Activated T-cell treated with anti-CD3 and anti-CD28 coated beads, Interleukin-2, amount 50 U/mL, for 4 hours (primary cell): ENCODE results near the gene FOSL1. TPM values are rescaled to one million over a fixed set of nuclear protein-coding genes. Genes with fewer than 3 reads are reported as not detected.

Experiments
- ATAC-seq, 2 donors: fragments of 200-7000 bp; cut with Tn5 transposase; one replicate each; pipeline ENCODE4 v1.10.0; 2021
- DNase-seq: peaks from one replicate; pipeline ENCODE4 v3.0.0-alpha.2; 2020
- H3K27me3 Mint-ChIP-seq: one replicate; pipeline ENCODE4 v1.8.0; 2021; ENCODE audit warnings: low read depth, mixed read lengths
- H3K36me3 Mint-ChIP-seq: one replicate; pipeline ENCODE4 v1.8.0; 2022; ENCODE audit warnings: mixed read lengths; ENCODE audit not compliant: insufficient read depth
- H3K4me1 Mint-ChIP-seq: one replicate; pipeline ENCODE4 v1.8.0; 2021; ENCODE audit warnings: low read depth, mixed read lengths
- H3K4me3 Mint-ChIP-seq: one replicate; pipeline ENCODE4 v1.8.0; 2021; ENCODE audit warnings: mild to moderate bottlenecking, moderate library complexity, mixed read lengths
- H3K9me3 Mint-ChIP-seq: one replicate; pipeline ENCODE4 v1.8.0; 2021; ENCODE audit warnings: mixed read lengths
- total RNA-seq, 3 donors: library from RNA; stranded (reverse); gene quantifications; one replicate each; pipeline ENCODE4 v1.2.1, GENCODE V29; 2021

FOSL1 gene
- total RNA-seq, 3 donors from 2014 or later: 75.6 to 77.2 (median 76.9) TPM

DNA sequence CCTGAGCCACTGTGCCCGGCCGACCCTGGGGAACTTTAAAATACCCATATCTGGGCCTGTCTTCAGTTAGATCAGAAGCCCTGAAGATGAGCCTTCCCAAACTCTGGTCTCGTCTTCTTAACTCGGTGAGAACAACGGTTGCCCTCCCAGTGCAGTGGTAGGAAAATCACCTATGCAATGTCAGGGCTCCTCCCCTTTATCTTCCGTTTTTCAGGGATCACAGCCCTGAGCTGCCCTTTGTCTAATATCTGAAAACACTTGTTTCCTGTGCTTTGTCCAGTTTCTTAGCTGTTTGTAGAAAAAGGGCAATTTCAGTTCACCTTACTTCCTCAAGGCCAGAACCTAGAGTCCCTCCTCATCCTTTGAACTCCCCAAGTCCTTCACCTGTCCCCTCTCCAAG is 28.5 kb upstream of the FOSL1 start:
- DNase-seq (no peak), ATAC-seq (no peak)
- H3K27me3 Mint-ChIP-seq: no peaks in the 10 kb centered on the region
- H3K9me3 Mint-ChIP-seq: no peaks in the 10 kb centered on the region
- H3K4me1 Mint-ChIP-seq: peaks cover 33% of the 10 kb centered on the region
- peak overlapping the region; percentile 49 for H3K4me3 Mint-ChIP-seq
- H3K36me3 Mint-ChIP-seq: no peaks in the 10 kb centered on the region

DNA sequence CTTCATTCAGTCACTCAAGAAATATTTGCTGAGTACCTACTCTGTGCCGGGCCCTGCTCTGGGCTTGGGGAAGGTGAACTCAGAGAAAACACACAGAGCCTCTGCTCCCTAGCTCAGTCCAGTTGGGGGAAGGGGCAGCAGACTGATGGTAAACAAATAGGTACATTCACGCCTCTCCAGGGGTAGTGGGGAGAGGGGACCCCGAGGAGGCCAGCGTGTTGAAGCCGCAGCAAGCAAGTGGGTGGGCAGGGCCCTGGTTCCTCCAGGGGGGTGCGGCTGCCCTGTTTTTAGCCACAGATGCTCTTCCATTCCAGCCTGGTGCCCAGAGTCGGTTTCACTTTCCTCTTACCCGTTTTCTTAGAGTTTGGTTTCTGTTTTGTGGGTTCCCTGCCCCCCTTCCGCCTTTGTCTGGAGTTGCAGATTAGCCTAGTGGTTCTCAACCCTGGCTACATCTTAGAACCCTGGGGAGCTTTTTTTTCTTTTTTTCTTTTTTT is 27.8 kb upstream of the FOSL1 start:
- DNase-seq (peak; percentile 67), ATAC-seq (peak; percentile 93)
- H3K4me3 Mint-ChIP-seq: peak overlapping the region; percentile 49
- H3K27me3 Mint-ChIP-seq: no peaks in the 10 kb centered on the region
- peaks cover 33% of the 10 kb centered on the region for H3K4me1 Mint-ChIP-seq
- H3K36me3 Mint-ChIP-seq: peaks cover 2% of the 10 kb centered on the region
- no peaks in the 10 kb centered on the region for H3K9me3 Mint-ChIP-seq

DNA sequence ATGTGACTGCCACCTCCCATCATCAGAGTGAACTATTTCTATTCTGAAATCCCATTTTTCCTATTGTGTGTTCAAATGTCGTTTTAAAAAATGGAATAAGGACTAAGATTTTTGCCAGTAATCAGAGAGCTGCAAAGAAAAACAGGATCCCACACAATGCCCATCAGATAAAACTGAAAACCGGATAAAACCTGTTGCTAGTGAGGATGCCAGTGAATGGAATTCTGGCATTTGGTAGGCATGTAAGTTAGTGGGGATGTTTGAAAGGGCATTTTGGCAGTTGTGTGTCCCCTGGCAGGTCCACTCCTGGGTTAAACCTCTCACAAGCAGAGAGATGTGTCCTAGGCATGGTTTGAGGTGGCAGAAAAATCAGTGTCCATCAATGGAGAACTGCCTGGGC is 25.2 kb upstream of the FOSL1 start:
- no peaks in the 10 kb centered on the region for H3K9me3 Mint-ChIP-seq
- no peak for ATAC-seq
- H3K4me1 Mint-ChIP-seq: peaks cover 39% of the 10 kb centered on the region
- H3K36me3 Mint-ChIP-seq: peaks cover 8% of the 10 kb centered on the region
- DNase-seq: no peak
- H3K27me3 Mint-ChIP-seq: no peaks in the 10 kb centered on the region
- H3K4me3 Mint-ChIP-seq: no peak overlapping the region

DNA sequence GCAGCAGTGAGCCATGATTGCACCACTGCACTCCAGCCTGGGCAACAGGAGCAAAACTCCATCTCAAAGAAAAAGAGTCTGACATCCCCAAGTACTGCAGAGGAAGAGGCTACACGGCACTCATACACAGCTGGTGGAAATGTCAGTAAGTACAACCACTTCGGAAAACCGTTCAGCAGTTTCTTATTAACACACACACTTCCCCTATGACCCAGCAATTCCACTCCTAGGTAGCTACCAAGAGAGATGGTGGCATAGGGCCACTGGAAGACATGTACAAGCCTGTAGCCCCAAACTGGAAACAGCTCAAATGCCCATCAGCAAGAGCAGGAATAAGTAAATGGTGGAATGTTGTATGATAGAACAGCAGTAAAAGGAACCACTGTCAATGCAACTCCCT is 22.4 kb upstream of the FOSL1 start:
- Mint-ChIP-seq H3K4me1 (peaks cover 31% of the 10 kb centered on the region), H3K4me3 (peak overlapping the region; percentile 19), H3K9me3 (no peaks in the 10 kb centered on the region), H3K36me3 (peaks cover 8% of the 10 kb centered on the region), H3K27me3 (no peaks in the 10 kb centered on the region)
- DNase-seq (no peak), ATAC-seq (no peak)

DNA sequence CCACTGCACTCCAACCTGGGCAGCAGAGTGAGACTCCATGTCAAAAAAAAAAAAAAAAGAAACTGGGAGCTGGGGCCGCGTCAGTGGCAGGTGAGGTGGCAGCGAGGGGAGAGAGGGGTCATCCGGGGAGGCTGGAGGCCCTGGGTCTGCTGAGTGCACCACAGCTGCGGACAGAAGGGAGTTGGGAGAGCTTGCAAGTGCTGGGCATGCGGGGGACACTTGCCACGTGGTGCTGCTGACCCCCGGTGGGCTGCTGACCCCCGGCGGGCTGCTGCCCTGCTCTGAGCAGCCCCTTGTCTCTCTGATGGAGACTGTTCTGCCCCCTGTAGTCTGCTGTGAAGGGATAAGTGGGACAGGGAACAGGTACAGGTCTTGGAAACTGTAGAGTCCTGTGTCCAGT is 21.7 kb upstream of the FOSL1 start:
- DNase-seq (no peak), ATAC-seq (no peak)
- H3K36me3 Mint-ChIP-seq: peaks cover 8% of the 10 kb centered on the region
- peak overlapping the region; percentile 7 for H3K4me3 Mint-ChIP-seq
- no peaks in the 10 kb centered on the region for H3K27me3 Mint-ChIP-seq
- H3K9me3 Mint-ChIP-seq: no peaks in the 10 kb centered on the region
- H3K4me1 Mint-ChIP-seq: peaks cover 30% of the 10 kb centered on the region

DNA sequence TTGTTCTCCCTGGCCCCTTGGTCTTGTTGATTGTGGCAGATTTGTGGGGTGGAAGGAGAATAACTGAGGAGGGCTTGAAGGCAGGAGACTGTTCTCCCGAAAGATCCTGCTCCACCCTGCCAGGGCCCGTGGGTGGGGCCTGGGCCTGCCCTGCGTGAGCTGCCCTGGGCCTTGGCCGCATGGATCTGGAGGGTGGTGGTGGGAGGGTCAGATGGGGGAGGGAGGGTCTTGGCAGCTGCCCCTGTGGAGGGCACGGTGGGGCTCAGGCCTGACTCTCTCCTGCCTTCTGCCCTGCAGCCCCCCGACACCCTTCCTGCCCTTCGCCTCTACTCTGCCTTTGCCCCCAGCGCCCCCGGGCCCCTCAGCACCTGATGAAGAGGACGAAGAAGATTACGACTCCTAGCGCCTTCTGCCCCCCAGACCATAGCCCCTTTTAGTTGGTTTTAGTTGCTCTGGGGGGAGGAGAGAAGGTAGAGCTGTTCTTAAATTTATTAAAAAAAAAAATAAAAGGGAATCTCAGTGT is 20.9 kb upstream of the FOSL1 start:
- Mint-ChIP-seq H3K4me1 (peaks cover 35% of the 10 kb centered on the region), H3K4me3 (peak overlapping the region; percentile 92), H3K27me3 (no peaks in the 10 kb centered on the region), H3K36me3 (peaks cover 8% of the 10 kb centered on the region), H3K9me3 (no peaks in the 10 kb centered on the region)
- ATAC-seq (no peak), DNase-seq (no peak)

DNA sequence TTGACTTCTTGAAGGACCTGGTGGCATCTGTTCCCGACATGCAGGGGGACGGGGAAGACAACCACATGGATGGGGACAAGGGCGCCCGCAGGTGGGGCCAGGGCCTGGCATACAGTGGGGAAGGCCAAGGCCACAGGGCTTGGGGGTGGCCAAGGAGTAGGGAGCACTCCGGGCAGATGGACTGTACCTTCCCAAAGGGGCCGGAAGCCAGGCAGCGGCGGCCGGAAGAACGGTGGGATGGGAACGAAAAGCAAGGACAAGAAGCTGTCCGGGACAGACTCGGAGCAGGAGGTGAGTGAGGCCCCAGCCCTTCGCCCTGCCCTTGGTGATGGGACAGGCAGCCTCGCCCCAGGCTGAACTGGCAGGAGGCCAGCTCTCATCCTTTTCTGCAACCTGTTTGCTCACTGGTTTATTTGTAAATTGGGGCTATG is 20.2 kb upstream of the FOSL1 start:
- no peak for ATAC-seq
- H3K27me3 Mint-ChIP-seq: no peaks in the 10 kb centered on the region

DNA sequence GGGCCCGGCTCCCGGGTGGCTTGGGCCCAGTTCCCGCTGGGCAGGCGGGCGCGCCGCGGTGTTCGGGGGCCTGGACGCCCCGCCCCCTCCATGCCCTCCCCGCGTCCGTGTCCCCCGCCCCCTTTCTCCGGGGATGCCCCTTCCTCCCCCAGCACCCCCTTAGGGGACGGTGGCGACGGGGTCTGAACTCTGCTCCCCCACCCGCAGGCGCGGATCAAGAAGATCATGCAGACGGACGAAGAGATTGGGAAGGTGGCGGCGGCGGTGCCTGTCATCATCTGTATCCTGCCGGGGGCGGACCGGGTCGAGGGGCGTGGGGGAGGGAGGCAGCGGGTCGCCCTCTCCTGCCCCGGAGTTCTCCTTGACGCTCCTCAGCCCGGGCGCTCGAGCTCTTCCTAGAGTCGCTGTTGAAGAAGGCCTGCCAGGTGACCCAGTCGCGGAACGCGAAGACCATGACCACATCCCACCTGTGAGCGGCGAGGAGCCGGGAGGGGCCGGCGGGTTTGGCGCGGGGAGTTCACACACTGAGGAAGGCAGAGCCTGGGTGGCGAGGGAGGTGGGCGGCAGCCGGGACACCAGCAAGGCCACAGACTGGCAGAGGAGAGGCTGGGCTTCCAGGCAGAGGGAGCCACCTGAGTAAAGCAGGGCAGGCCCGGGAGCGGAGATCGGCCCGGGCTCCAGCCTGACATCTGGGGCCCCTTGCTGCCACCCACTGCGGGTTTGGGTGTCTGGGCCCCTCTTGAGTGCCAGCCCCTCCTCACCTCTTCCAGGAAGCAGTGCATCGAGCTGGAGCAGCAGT is 19.6 kb upstream of the FOSL1 start:
- H3K27me3 Mint-ChIP-seq: no peaks in the 10 kb centered on the region
- DNase-seq: peak; percentile 54
- H3K4me3 Mint-ChIP-seq: peak overlapping the region; percentile 92
- H3K4me1 Mint-ChIP-seq: peaks cover 42% of the 10 kb centered on the region
- H3K36me3 Mint-ChIP-seq: peaks cover 8% of the 10 kb centered on the region
- H3K9me3 Mint-ChIP-seq: no peaks in the 10 kb centered on the region
- ATAC-seq: peak; percentile 50 to 54

More for the DNA sequence above, 20.2 kb upstream of the FOSL1 start:
- Mint-ChIP-seq H3K4me1 (peaks cover 36% of the 10 kb centered on the region), H3K9me3 (no peaks in the 10 kb centered on the region), H3K36me3 (peaks cover 8% of the 10 kb centered on the region), H3K4me3 (peak overlapping the region; percentile 92)
- no peak for DNase-seq

DNA sequence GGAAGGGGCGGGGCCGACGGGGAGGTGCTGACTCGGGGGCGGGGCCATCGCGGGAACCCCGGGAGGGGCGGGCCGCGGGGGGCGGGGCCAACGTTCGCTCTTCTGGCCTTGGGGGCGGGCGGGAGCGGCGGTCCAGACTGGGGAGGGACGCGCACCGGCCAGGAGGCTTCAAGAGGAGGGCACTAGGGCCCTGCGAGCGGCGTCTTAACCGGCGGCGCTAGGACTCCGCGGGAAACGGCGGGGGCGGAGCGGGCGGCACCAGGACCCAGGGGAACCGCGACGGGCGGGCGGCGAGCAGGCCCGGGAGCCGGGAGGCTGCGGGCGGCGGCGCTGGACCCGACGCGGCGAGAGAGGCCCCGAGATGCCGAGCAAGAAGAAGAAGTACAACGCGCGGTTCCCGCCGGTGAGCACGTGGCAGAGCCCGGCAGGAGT is 19.0 kb upstream of the FOSL1 start, which contains the start of gene DRAP1:
Gene DRAP1 (plus strand): TSS at position 286 of the 432 bp plus-strand sequence. CDS start 76 bp downstream, at position 362.
- no peaks in the 10 kb centered on the region for H3K27me3 Mint-ChIP-seq
- H3K4me1 Mint-ChIP-seq: peaks cover 45% of the 10 kb centered on the region
- no peaks in the 10 kb centered on the region for H3K9me3 Mint-ChIP-seq
- peaks cover 8% of the 10 kb centered on the region for H3K36me3 Mint-ChIP-seq
- DNase-seq (peak; percentile 99), ATAC-seq (peak; percentile 90 to 91)
- peak within 1 kb of the TSS; percentile 92 for H3K4me3 Mint-ChIP-seq

DNA sequence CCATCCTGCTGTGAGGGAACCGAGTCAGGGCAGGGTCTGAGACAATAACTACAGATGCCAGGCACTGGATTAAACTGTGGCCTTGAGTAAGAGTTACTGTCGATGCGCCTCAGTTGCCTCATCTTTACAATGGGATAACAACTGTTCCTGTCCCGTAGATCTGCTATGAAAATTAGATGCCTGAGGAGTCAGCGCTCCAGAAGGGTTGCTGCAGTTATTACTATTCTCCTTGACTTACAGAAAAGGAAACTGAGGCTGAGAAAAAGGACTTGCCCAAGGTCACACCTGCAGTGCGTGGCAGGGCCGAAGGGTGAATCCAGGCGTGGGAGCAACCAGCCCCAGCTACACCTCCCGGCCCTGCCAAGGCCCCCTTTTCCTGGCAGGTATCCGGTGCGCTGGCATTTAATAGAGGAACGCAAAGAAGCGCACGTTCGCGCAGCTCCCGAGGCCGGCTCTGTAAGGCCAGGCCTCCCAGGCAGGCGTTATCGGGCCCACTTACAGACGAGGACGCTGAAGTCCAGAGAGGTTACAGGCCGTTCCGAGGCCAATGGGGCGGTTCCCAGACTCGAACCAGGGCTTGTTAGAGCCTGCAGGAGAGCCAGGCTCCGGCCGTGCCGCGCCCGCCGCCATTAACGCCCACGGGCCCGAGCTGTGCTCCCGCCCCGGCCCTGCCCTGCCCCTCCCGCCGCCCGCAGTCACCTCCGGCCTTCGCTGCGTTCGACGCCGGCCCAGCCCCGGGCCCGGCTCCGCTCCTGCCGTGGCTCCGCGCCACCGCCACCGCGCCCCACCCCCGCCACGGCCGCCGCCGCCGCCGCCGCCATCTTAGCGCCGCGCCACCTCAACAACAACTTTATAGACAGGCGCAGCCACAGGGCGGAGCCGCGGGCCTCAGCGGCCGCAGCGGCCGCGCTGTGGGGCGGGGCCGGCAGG is 18.3 kb upstream of the FOSL1 start, which contains the start of gene C11orf68:
Gene C11orf68 (minus strand): TSS at position 852 of the 930 bp plus-strand sequence. CDS start 31 bp downstream, at position 821.
- Mint-ChIP-seq H3K4me1 (peaks cover 45% of the 10 kb centered on the region), H3K36me3 (peaks cover 8% of the 10 kb centered on the region), H3K4me3 (peak within 1 kb of the TSS; percentile 92), H3K9me3 (no peaks in the 10 kb centered on the region), H3K27me3 (no peaks in the 10 kb centered on the region)
- ATAC-seq (peak; percentile 72 to 76), DNase-seq (no peak)

DNA sequence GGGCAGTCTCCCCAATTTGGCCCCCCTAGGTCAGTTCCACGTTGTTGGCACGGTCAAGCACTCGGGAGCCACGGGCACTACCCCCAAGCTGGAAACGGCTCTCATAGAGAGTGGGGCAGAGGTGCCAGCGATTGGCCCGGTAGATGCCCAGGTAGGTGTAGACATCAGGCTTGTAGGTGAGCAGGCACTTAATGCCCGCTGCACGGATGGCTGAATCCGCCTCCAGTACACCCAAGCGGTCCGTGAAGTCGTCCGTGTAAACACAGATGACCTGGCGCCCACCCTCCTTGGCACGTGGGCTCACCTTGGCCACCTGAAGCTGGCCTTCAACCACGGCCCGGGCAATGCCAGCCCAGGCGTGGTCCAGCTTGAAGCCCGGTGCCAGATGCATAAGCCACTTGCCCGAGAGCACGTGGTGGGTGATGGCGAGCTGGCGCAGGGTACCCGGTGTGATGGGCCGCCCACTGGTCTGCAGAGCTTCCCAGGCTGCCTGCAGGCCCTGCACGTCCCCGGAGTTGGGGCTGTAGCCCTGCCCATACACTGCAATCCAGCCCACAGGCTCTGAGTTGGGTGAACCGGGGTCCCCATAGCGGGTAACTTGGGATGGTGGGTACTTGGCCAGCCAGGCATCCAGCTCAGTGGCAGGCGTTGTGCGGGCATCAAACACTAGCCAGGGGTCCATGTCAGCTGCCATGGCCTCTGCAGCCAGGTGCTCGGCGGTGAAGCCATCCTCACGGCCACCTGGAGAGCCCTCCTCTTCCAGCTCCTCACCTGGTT is 17.4 kb upstream of the FOSL1 start:
- Mint-ChIP-seq H3K36me3 (peaks cover 3% of the 10 kb centered on the region), H3K4me3 (peak overlapping the region; percentile 87), H3K27me3 (no peaks in the 10 kb centered on the region), H3K9me3 (no peaks in the 10 kb centered on the region), H3K4me1 (peaks cover 41% of the 10 kb centered on the region)
- no peak for DNase-seq
- no peak for ATAC-seq

DNA sequence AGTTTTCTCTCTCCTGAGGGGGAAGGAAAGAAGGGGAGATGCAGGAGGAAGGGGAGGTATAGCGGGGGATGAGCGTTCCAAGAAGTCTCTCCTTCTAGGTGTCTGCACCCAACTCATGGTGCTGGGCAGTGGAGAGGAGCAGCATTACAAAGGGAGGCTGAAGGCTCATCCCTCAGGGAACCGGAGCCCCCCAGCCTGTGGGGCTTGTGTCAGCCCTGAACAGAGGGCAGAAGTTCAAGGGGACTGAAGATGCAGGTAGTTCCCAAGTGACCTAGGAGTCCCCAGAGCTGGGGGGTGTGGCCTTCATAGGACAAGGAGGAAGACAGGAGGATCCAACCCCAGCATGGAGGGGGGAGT is 16.9 kb upstream of the FOSL1 start:
- H3K36me3 Mint-ChIP-seq: no peaks in the 10 kb centered on the region
- H3K4me1 Mint-ChIP-seq: peaks cover 36% of the 10 kb centered on the region
- peak overlapping the region; percentile 87 for H3K4me3 Mint-ChIP-seq
- H3K9me3 Mint-ChIP-seq: no peaks in the 10 kb centered on the region
- DNase-seq: no peak
- no peaks in the 10 kb centered on the region for H3K27me3 Mint-ChIP-seq
- ATAC-seq: no peak

DNA sequence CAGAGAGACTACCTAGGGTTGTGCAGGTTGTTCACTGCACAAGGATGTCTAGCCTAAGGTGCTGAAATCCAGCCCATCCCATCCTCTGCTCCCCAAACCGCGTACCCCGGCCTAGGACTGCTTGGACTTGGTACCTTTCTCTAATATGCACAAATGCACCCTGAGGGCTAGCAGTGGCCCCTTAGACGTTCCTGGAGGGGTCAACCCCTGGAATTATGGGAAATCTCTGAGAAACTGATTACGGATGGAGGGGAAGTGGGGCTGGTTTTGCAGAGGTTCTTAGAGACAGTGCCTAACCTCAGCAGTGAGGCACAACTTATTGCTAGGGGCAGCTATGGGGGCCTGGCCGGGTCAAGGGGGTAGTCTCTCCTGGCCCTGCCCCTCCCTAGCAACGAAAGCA is 16.2 kb upstream of the FOSL1 start:
- H3K9me3 Mint-ChIP-seq: no peaks in the 10 kb centered on the region
- DNase-seq (no peak), ATAC-seq (no peak)
- H3K27me3 Mint-ChIP-seq: peaks cover 3% of the 10 kb centered on the region
- peaks cover 35% of the 10 kb centered on the region for H3K4me1 Mint-ChIP-seq
- H3K4me3 Mint-ChIP-seq: peak overlapping the region; percentile 87
- H3K36me3 Mint-ChIP-seq: no peaks in the 10 kb centered on the region
